ENCODE data around the gene TEX53.

DNA sequence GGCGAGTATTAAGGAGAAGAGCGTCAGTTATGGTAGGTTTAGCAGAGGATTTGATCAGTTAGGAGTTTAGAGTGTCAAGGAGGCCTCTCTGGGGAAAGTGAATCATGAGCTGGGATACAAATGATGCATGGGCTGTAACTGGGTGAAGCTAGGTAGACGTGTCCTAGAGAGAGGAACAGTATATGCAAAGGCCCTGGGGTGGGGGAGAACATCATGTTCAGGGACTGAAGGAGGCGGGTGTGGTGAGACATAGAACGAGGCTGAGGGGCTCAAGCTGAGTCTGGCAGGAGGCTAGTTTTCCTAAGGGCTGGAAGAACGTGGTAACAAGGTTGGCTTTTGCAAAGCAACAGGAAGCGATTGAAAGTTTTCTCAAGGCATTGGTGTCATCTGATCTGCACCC is 36.0 kb downstream of the TEX53 start:
- TF ChIP-seq, protein P1, sequence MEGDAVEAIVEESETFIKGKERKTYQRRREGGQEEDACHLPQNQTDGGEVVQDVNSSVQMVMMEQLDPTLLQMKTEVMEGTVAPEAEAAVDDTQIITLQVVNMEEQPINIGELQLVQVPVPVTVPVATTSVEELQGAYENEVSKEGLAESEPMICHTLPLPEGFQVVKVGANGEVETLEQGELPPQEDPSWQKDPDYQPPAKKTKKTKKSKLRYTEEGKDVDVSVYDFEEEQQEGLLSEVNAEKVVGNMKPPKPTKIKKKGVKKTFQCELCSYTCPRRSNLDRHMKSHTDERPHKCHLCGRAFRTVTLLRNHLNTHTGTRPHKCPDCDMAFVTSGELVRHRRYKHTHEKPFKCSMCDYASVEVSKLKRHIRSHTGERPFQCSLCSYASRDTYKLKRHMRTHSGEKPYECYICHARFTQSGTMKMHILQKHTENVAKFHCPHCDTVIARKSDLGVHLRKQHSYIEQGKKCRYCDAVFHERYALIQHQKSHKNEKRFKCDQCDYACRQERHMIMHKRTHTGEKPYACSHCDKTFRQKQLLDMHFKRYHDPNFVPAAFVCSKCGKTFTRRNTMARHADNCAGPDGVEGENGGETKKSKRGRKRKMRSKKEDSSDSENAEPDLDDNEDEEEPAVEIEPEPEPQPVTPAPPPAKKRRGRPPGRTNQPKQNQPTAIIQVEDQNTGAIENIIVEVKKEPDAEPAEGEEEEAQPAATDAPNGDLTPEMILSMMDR (IDR thresholded peaks at IDR 0.05), result no peak
- TF ChIP-seq EZH2 (IDR thresholded peaks at IDR 0.05; ENCODE audit: borderline replicate concordance, insufficient read depth, low read depth, low read length, poor library complexity, severe bottlenecking), result no peak
